Smooth muscle cell (in vitro differentiated cells): Measurements from ENCODE around the gene TAF1C. TPM values are rescaled to one million over a fixed set of nuclear protein-coding genes. Genes with fewer than 3 reads are reported as not detected.

Experiments used
- DNase-seq: peaks from one replicate; lab custom pipeline; 2025; ENCODE audit not compliant: unreplicated experiment; lab: John Stamatoyannopoulos, UW
- H2AFZ ChIP-seq: fragments of 200-600 bp; sonication (generic); 2 replicates; pipeline ENCODE4 v1.6.0; 2016; ENCODE audit warnings: antibody characterized with exemption, low read depth, mild to moderate bottlenecking
- H3F3A ChIP-seq: fragments of 200-600 bp; sonication (generic); 2 replicates; pipeline ENCODE4 v1.6.0; 2017; ENCODE audit warnings: antibody characterized with exemption, low read depth
- H3K27ac ChIP-seq: fragments of 200-600 bp; sonication (generic); 2 replicates; pipeline ENCODE4 v1.5.1; 2016; ENCODE audit warnings: low read depth, mild to moderate bottlenecking
- H3K27me3 ChIP-seq: fragments of 200-600 bp; sonication (generic); 2 replicates; pipeline ENCODE4 v1.6.1; 2016; ENCODE audit warnings: low read depth, mild to moderate bottlenecking
- H3K36me3 ChIP-seq: fragments of 200-600 bp; sonication (generic); 2 replicates; pipeline ENCODE4 v1.5.1; 2016; ENCODE audit warnings: low read depth
- H3K4me1 ChIP-seq: fragments of 200-600 bp; sonication (generic); 2 replicates; pipeline ENCODE4 v1.5.1; 2016; ENCODE audit warnings: low read depth
- H3K4me2 ChIP-seq: fragments of 200-600 bp; sonication (generic); 2 replicates; pipeline ENCODE4 v1.6.0; 2016; ENCODE audit warnings: mild to moderate bottlenecking
- H3K4me3 ChIP-seq: fragments of 200-600 bp; sonication (generic); 2 replicates; pipeline ENCODE4 v1.5.1; 2016; ENCODE audit warnings: mild to moderate bottlenecking
- H3K79me2 ChIP-seq: fragments of 200-600 bp; sonication (generic); 2 replicates; pipeline ENCODE4 v1.6.0; 2016; ENCODE audit warnings: low read depth, mild to moderate bottlenecking
- H3K9ac ChIP-seq: fragments of 200-600 bp; sonication (generic); 2 replicates; pipeline ENCODE4 v1.6.0; 2016; ENCODE audit warnings: low read depth
- H3K9me3 ChIP-seq: fragments of 200-600 bp; sonication (generic); replicated peaks from 2 replicates; pipeline ENCODE4 v1.5.1; 2016; ENCODE audit warnings: low read depth
- H4K20me1 ChIP-seq: fragments of 200-600 bp; sonication (generic); 2 replicates; pipeline ENCODE4 v1.6.0; 2016; ENCODE audit warnings: low read depth
- WGBS: methylation state at CpG from one replicate; pipeline ENCODE4 v1.1.7; 2016; ENCODE audit warnings: low lambda C conversion rate; 5-methylcytosine and 5-hydroxymethylcytosine counted together
- polyA plus RNA-seq: library from polyadenylated mRNA; unstranded; fragments of >200 nt; fragmentation: Nextera tagmentation; extraction: Ambion mirVana; gene quantifications from 2 replicates; pipeline ENCODE4 v1.2.1, GENCODE V29; 2016
- total RNA-seq: library from RNA; depleted of rRNA; stranded (reverse); fragments of >200 nt; gene quantifications from 2 replicates; pipeline ENCODE4 v1.2.3, GENCODE V29; 2014
- TF ChIP-seq, protein P1 (sequence below): fragments of 200-600 bp; sonication (generic); IDR thresholded peaks from 2 replicates; pipeline ENCODE4 v1.5.1; 2017; ENCODE audit warnings: borderline replicate concordance, mild to moderate bottlenecking, antibody characterized with exemption; ENCODE audit not compliant: insufficient read depth, poor library complexity, severe bottlenecking

TAF1C gene
- total and polyA plus RNA-seq, 2 experiments from 2014 or later = 17.1 to 35.5 TPM

DNA sequence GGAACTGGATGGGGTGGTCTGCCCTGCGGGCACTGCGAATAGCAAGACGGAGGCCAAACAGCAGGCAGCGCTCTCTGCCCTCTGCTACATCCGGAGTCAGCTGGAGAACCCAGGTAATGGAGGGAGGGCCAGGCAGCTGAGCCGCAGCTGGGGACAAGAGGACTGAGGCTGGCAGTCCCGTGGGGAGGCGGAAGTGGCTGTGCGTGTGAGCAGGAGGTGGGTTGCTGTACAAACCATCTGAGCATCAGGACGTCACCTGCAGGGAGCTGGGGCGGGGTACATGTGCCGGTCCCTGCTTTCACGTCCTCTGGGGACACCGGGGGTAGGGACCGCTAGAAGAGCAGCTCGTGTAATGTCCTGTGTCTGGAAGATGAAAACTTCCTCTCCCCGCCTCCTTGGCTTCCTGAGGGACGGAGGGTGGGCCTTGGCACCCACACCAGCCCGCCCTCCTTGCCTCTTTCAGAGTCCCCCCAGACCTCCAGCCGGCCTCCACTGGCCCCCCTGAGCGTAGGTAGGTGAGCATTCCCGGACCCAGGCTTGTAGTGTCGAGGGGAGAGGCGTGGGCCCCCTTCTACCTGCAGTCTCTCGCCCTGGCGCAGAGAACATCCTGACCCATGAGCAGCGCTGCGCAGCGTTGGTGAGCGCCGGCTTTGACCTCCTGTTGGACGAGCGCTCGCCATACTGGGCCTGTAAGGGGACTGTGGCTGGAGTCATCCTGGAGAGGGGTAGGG, 7.8 kb upstream of the TAF1C start:
- DNase-seq = no peak
- TF ChIP-seq, protein P1, sequence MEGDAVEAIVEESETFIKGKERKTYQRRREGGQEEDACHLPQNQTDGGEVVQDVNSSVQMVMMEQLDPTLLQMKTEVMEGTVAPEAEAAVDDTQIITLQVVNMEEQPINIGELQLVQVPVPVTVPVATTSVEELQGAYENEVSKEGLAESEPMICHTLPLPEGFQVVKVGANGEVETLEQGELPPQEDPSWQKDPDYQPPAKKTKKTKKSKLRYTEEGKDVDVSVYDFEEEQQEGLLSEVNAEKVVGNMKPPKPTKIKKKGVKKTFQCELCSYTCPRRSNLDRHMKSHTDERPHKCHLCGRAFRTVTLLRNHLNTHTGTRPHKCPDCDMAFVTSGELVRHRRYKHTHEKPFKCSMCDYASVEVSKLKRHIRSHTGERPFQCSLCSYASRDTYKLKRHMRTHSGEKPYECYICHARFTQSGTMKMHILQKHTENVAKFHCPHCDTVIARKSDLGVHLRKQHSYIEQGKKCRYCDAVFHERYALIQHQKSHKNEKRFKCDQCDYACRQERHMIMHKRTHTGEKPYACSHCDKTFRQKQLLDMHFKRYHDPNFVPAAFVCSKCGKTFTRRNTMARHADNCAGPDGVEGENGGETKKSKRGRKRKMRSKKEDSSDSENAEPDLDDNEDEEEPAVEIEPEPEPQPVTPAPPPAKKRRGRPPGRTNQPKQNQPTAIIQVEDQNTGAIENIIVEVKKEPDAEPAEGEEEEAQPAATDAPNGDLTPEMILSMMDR = no peak
- H3K36me3 ChIP-seq = no peaks in the 10 kb centered on the region

DNA sequence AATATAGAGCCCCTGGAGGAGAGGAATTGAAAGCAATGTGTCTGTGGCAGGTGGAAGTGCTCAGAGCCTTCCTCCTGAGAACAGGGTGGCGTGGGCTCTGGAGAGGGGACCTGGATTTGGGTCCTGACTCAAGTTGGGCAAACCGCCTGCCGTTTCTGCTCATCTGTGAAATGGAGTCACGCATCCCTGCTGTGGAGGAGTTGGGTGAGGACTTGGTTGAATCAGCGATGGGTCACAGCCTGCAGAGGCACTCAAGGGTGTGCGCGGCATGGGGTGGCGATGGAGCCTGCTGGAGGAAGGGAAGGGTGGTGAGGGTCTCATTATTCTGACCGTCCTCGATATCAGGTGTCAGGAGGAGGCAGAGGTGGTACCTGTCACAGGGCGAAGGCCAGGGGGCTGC, 7.2 kb upstream of the TAF1C start:
- no peak for DNase-seq
- no peaks in the 10 kb centered on the region for H4K20me1 ChIP-seq
- H3K9ac ChIP-seq = no peak overlapping the region
- H3K4me1 ChIP-seq = no peaks in the 10 kb centered on the region
- no peak overlapping the region for H3K27ac ChIP-seq
- H3K9me3 ChIP-seq = no peaks in the 10 kb centered on the region
- TF ChIP-seq, protein P1 = no peak
- no peaks in the 10 kb centered on the region for H3K79me2 ChIP-seq
- no peaks in the 10 kb centered on the region for H3K36me3 ChIP-seq
- 97% methylated on average over 11 of the region's 11 CpGs for WGBS
- H2AFZ ChIP-seq = no peak overlapping the region
- no peak overlapping the region for H3K4me2 ChIP-seq
- no peak overlapping the region for H3K4me3 ChIP-seq
- H3K27me3 ChIP-seq = no peaks in the 10 kb centered on the region
- H3F3A ChIP-seq = no peaks in the 10 kb centered on the region

More for the DNA sequence above, 7.8 kb upstream of the TAF1C start:
- Histone ChIP-seq H3K9me3 (no peaks in the 10 kb centered on the region), H3K9ac (no peak overlapping the region), H3K4me3 (no peak overlapping the region), H3F3A (no peaks in the 10 kb centered on the region), H2AFZ (no peak overlapping the region), H3K4me1 (no peaks in the 10 kb centered on the region), H3K4me2 (no peak overlapping the region), H4K20me1 (no peaks in the 10 kb centered on the region), H3K27ac (no peak overlapping the region), H3K27me3 (no peaks in the 10 kb centered on the region), H3K79me2 (no peaks in the 10 kb centered on the region)
- 89% methylated on average over 34 of the region's 34 CpGs for WGBS

DNA sequence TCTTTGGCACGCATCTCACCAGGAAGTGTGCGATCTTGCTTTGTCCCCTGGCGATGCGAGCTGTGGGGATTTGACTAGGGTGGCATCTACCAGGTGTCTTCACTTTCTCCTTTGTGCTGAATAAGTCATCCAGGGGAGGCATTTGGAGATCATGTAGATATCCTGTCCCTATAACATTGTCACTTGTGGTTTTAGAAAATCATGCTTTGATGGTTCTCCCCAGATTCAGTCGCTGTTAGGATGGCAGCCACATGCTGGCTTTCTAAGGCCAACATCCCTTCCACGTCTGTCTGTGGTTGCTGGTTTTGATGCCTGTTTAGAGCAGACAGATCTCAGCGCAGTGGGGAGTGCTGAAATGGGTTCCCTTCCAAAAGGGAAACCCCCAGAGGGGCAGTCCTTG, 6.6 kb upstream of the TAF1C start:
- Histone ChIP-seq H3K9me3 (no peaks in the 10 kb centered on the region), H3K27me3 (no peaks in the 10 kb centered on the region), H3K27ac (no peak overlapping the region), H3K79me2 (no peaks in the 10 kb centered on the region), H3K4me3 (no peak overlapping the region), H3F3A (no peaks in the 10 kb centered on the region), H3K36me3 (no peaks in the 10 kb centered on the region), H3K4me2 (no peak overlapping the region), H4K20me1 (no peaks in the 10 kb centered on the region), H3K4me1 (no peaks in the 10 kb centered on the region), H3K9ac (no peak overlapping the region), H2AFZ (no peak overlapping the region)
- no peak for DNase-seq
- TF ChIP-seq, protein P1 = no peak
- WGBS = 89% methylated on average over 7 of the region's 7 CpGs

DNA sequence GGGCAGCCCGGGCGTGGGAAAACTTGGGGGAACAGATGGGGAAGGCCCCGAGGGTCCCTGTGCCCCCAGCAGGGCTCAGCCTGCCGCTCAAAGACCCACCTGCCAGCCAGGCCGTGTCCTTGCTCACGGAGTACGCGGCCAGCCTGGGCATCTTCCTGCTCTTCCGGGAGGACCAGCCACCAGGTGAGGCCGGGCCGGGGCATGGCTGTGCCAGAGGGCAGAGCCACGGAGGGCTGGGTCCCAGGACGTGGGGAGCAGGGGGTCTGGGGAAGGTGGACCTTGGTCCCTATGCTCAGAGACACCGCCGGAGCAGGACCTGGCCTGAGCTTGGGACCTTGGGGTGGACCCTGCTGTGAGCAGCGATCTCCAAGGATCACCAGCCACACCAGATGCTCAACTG, 4.6 kb upstream of the TAF1C start:
- WGBS = 87% methylated on average over 7 of the region's 16 CpGs
- DNase-seq = no peak
- Histone ChIP-seq H3K79me2 (peaks cover 4% of the 10 kb centered on the region), H3K9ac (no peak overlapping the region), H3K4me3 (no peak overlapping the region), H3K27ac (no peak overlapping the region), H4K20me1 (no peaks in the 10 kb centered on the region), H3K27me3 (no peaks in the 10 kb centered on the region), H3K36me3 (no peaks in the 10 kb centered on the region), H2AFZ (no peak overlapping the region), H3K4me1 (no peaks in the 10 kb centered on the region), H3K4me2 (no peak overlapping the region), H3K9me3 (no peaks in the 10 kb centered on the region), H3F3A (no peaks in the 10 kb centered on the region)
- TF ChIP-seq, protein P1 = no peak
